ENCODE data around the gene AOPEP. TPM values are rescaled to one million over a fixed set of nuclear protein-coding genes. Genes with fewer than 3 reads are reported as not detected.

The AOPEP gene
- total and polyA plus RNA-seq, 11 donors = 105 to 310 (median 185) TPM

DNA sequence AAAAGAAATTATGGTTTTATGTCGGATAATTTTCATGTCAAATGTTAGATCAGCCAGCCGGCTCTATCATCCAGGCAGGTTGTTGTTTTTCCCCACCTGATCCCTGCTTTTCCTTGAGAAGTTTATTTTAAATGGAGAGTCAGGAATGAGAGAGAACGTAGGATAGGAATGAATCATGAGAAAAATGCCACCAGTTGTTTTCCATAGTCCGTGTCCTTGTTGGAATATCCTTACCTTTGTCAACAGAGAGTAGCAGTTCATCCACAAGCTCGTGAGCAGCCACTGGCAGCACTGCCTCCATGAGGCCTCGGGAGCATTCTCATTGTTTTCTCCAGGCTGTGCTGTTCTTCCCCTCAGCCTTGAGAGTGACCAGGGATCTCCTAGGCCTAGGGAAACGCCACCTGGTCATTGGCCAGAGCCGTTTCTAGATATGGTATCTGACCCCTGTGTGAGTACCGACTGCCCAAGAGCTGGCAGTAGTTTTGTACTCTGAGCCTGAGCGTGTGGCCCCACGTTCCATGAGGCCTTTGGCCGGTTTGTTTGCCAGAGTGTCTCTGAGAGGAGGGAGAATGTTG is 297.7 kb downstream of the AOPEP start:
- TF ChIP-seq POLR2A (IDR thresholded peaks at IDR 0.05) = no peak
- TF ChIP-seq CTCF (IDR thresholded peaks at IDR 0.05) = peak in 2 of 12 donors; percentile 22 to 34
- DNase-seq (peak in 4 of 5 donors; percentile 48 to 74 (median 56)), ATAC-seq (peak; percentile 52 to 72 (median 54))
- Histone ChIP-seq H3K4me3 (peak overlapping the region in 5 of 12 donors; percentile 0 to 34 (median 11)), H3K36me3 (peaks cover 0 to 80% (median 35%) of the 10 kb centered on the region in 9 donors), H3K4me1 (peaks cover 19 to 100% (median 94%) of the 10 kb centered on the region in 12 donors), H3K9me3 (no peaks in the 10 kb centered on the region), H3K27me3 (no peaks in the 10 kb centered on the region), H3K27ac (peak overlapping the region; percentile 2 to 99 (median 78))
- intact Hi-C loops (cut with DNase I) = loop anchor here in 1 of 10 donors (5.0 kb wide), 1 partner anchor 242 kb away; no protein-coding TSS in a partner anchor
- 13 to 26% (median 19%) methylated on average over 12 of the region's 12 CpGs for WGBS, 4 donors

GRCh38 chr9:95025213-95026147 is 299.0 kb downstream of the AOPEP start:
- intact Hi-C loops (cut with DNase I) = no loop called here
- Histone ChIP-seq H3K9me3 (no peaks in the 10 kb centered on the region), H3K27ac (peak overlapping the region; percentile 2 to 99 (median 78)), H3K36me3 (peaks cover 0 to 73% (median 22%) of the 10 kb centered on the region in 9 donors), H3K27me3 (no peaks in the 10 kb centered on the region), H3K4me3 (peak overlapping the region in 4 of 12 donors; percentile 5 to 34 (median 14)), H3K4me1 (peaks cover 13 to 100% (median 94%) of the 10 kb centered on the region in 12 donors)
- 8 to 18% (median 13%) methylated on average over 13 of the region's 13 CpGs for WGBS, 4 donors
- peak; percentile 72 to 84 (median 82) for ATAC-seq
- no peak for TF ChIP-seq POLR2A (IDR thresholded peaks at IDR 0.05)
- TF ChIP-seq CTCF (IDR thresholded peaks at IDR 0.05) = peak in 9 of 12 donors; percentile 14 to 70 (median 34)
- DNase-seq = peak; percentile 75 to 83 (median 77)

DNA sequence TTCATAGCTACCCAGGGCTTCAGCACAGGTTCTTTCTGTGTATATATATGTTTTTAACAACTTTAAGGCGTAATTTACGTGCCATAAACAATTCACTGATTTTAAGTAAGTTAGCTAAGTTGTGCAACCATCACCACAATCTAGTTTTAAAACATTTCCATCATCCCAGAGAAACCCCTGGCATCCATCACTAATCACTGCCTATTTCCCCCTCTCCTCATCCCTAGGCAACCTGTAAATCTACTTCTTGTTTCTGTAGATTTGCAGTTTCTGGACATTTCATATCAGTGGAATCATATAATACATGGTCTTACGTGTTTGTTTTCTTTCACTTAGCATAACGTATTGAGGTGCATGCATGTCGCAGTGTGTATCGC is 299.6 kb downstream of the AOPEP start:
- no peak for ATAC-seq
- WGBS, 4 donors = 51 to 57% (median 52%) methylated on average over 6 of the region's 6 CpGs
- peak overlapping the region in 11 of 12 donors; percentile 62 to 99 (median 78) for H3K27ac ChIP-seq

More for the DNA sequence above, 299.6 kb downstream of the AOPEP start:
- DNase-seq = no peak
- H3K4me3 ChIP-seq = peak overlapping the region in 2 of 12 donors; percentile 5 to 34
- no peaks in the 10 kb centered on the region for H3K27me3 ChIP-seq
- TF ChIP-seq POLR2A (IDR thresholded peaks at IDR 0.05) = no peak
- no peak for TF ChIP-seq CTCF (IDR thresholded peaks at IDR 0.05)
- intact Hi-C loops (cut with DNase I) = no loop called here
- H3K4me1 ChIP-seq = peaks cover 13 to 100% (median 95%) of the 10 kb centered on the region in 12 donors
- peaks cover 0 to 73% (median 19%) of the 10 kb centered on the region in 9 donors for H3K36me3 ChIP-seq
- no peaks in the 10 kb centered on the region for H3K9me3 ChIP-seq

Data from heart left ventricle (tissue), 16 donors.